GM18858 (cell line): ENCODE data around the gene UBASH3A.
A peak's percentile ranks its signal among the peaks of the same experiment; 100 is the strongest.

Experiments
- ATAC-seq: cut with Tn5 transposase; IDR thresholded peaks from one replicate; pipeline ENCODE4 v1.9.1; 2021; ENCODE audit not compliant: unreplicated experiment

UBASH3A gene

GRCh38 chr21:42427809-42428419 lies 24.2 kb downstream of the UBASH3A start:
- no peak for ATAC-seq

- ATAC-seq, result no peak
Observed at GRCh38 chr21:42429021-42429420, 25.3 kb downstream of the UBASH3A start.

- no peak for ATAC-seq
Observed at GRCh38 chr21:42429856-42430255, 26.2 kb downstream of the UBASH3A start.

GRCh38 chr21:42430521-42430920 lies 26.8 kb downstream of the UBASH3A start:
- no peak for ATAC-seq

GRCh38 chr21:42431196-42431595 lies 27.5 kb downstream of the UBASH3A start:
- no peak for ATAC-seq

GRCh38 chr21:42432695-42433094 lies 29.0 kb downstream of the UBASH3A start:
- ATAC-seq, result no peak

DNA sequence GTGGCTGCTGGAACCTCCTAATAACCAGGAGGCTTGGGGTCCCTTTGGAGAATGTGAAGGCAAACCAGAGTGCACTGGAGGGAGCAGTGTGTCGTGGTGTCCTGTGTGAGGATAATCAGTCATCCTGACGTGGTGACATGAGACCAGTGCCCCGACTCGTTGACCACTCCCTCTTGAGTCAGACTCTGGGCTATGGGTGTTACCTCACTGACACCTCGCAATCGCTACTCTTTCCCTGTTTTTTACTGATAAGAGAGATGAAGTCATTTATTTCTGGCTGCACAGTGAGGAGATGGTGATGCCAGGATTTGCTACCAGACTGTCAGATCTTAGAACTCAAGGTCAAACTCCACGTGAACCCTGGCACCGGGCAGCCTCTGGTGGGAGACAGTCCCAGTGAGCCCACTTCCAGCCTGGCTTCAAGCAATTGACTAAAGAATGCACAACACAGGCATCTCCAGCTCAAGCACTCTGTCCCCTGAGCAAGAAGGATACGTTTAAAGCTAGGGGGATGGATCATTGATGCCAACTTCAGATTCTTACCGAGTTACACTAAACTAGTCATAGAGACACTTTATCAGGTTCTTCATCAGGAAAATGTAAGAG lies 30.3 kb downstream of the UBASH3A start:
- no peak for ATAC-seq

GRCh38 chr21:42434884-42435283 lies 31.2 kb downstream of the UBASH3A start:
- ATAC-seq, result no peak

GRCh38 chr21:42435401-42435800 lies 31.7 kb downstream of the UBASH3A start:
- no peak for ATAC-seq

DNA sequence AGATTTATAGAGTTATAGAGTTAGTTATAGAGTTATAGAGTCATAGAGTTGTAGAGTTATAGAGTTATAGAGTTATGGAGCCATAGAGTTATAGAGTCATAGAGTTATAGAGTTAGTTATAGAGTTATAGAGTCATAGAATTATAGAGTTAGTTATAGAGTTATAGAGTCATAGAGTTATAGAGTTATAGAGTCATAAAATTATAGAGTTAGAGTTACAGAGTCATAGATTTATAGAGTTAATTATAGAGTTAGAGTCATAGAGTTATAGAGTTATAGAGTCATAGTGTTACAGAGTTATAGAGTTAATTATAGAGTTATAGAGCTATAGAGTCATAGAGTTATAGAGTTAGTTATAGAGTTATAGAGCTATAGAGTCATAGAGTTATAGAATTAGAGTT lies 32.1 kb downstream of the UBASH3A start:
- no peak for ATAC-seq

- no peak for ATAC-seq
Observed at GRCh38 chr21:42436914-42437313, 33.2 kb downstream of the UBASH3A start.

DNA sequence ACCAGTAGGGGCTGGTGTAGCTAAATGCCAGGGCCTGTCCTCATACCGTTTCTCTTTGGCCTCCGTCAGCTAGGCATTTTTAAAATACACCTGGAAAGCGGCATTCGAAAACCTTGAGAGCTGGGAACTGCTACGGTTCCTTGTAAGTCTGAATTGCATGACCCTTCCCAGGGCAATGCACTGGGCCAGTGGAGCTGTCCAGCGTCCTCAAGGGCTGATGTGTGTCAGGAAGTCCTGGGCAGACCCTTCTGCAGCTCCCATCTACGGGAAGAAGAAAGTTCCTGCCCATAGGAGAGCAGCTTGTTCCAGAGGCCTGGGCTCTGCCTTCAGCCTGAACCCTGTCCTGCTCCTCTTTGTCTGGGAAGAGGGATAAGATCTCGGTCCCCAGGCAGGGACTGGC lies 34.1 kb downstream of the UBASH3A start:
- no peak for ATAC-seq

GRCh38 chr21:42438316-42439205 lies 34.9 kb downstream of the UBASH3A start:
- ATAC-seq, result no peak

DNA sequence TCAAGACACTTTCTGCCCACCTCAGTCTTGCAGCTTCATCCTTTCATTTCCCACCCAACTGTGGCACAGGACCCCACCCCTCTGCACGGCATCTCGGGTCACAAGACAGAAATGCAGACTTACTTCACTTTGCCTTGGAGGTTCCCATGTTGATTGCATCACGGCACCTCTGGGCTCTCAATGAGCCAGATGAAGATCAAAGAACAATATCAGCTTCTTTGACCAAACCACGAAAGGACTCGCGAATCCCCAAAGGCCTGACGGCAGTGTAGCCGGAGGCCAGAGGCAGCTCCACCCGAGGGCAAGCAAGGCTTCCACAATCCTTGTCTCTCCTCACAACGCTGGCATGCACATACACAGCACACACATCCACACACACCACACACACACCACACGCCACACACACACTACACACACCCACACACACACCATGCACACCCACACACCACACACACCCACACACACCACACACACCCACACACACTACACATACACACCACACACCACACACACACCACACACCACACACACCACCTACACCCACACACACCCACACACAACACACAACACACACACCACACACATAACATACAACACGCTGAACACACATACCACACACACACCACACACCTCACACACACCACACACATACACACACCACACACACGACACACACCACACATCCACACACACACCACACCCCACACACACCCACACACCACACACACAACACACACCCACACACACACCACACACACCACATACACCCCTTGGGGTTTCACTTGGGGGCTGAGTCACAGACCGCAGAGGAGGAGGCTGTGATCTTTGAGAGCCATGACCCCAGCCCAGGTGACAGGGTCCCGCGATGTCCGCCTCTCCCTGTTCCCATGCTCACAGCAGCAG lies 35.8 kb downstream of the UBASH3A start:
- no peak for ATAC-seq

- ATAC-seq, result peak; percentile 51
Observed at GRCh38 chr21:42440187-42440792, 36.6 kb downstream of the UBASH3A start.

DNA sequence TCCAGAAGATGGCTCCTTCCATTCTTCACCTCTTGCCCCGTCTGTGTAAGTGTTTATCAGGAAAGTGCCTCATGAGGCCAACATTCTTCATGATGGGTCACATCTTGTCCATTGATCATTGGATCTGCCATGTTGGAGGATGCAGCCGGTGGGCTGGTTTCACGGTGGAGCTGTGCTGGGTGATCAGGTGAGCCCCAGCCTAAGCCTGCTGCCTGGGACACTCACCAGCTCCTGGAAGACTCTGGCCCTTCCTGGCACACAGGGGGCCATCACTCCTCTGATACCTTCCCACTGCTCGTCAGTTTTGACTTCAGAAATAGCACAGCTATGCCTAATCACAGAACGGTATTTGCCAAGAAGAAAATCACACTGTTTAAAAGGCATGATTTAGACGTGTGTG lies 38.3 kb downstream of the UBASH3A start:
- ATAC-seq, result no peak

DNA sequence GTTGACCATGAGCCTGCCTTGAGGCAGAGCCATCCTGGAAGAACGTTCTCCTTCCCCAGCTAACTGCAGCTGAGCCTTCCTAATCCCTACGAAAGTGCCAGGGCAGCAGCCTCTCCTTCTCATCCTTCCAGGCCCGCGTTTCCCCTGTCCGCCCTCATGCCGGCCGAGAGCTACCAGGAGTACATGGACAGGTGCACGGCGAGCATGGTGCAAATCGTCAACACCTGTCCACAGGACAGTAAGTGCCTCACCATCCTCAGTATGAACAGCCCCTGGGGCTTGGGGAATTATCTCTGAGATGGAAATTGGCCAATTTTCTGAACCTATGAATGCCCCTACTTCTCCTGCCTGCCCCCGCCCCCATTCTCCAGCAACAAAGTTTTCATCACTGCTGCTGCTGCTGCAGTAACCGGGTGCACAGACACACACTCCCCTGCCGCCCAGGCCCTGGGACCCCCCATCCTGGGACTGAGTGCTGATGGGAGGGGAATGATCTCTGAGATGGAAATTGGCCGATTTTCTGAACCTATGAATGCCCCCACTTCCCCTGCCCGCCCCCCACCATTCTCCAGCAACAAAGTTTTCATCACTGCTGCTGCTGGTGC lies 39.6 kb downstream of the UBASH3A start:
- ATAC-seq, result no peak

GRCh38 chr21:42443876-42444744 lies 40.4 kb downstream of the UBASH3A start:
- ATAC-seq, result no peak

- no peak for ATAC-seq
Observed at GRCh38 chr21:42444745-42445059, 41.0 kb downstream of the UBASH3A start.
